Smooth muscle cell (in vitro differentiated cells): ENCODE data around the gene MLST8. TPM values are rescaled to one million over a fixed set of nuclear protein-coding genes. Genes with fewer than 3 reads are reported as not detected.
A peak's percentile ranks its signal among the peaks of the same experiment; 100 is the strongest.

Experiments
- DNase-seq: peaks from one replicate; lab custom pipeline; 2025; ENCODE audit not compliant: unreplicated experiment; lab: John Stamatoyannopoulos, UW
- H2AFZ ChIP-seq: fragments of 200-600 bp; sonication (generic); 2 replicates; pipeline ENCODE4 v1.6.0; 2016; ENCODE audit warnings: antibody characterized with exemption, low read depth, mild to moderate bottlenecking
- H3F3A ChIP-seq: fragments of 200-600 bp; sonication (generic); 2 replicates; pipeline ENCODE4 v1.6.0; 2017; ENCODE audit warnings: antibody characterized with exemption, low read depth
- H3K27ac ChIP-seq: fragments of 200-600 bp; sonication (generic); 2 replicates; pipeline ENCODE4 v1.5.1; 2016; ENCODE audit warnings: low read depth, mild to moderate bottlenecking
- H3K27me3 ChIP-seq: fragments of 200-600 bp; sonication (generic); 2 replicates; pipeline ENCODE4 v1.6.1; 2016; ENCODE audit warnings: low read depth, mild to moderate bottlenecking
- H3K36me3 ChIP-seq: fragments of 200-600 bp; sonication (generic); 2 replicates; pipeline ENCODE4 v1.5.1; 2016; ENCODE audit warnings: low read depth
- H3K4me1 ChIP-seq: fragments of 200-600 bp; sonication (generic); 2 replicates; pipeline ENCODE4 v1.5.1; 2016; ENCODE audit warnings: low read depth
- H3K4me2 ChIP-seq: fragments of 200-600 bp; sonication (generic); 2 replicates; pipeline ENCODE4 v1.6.0; 2016; ENCODE audit warnings: mild to moderate bottlenecking
- H3K4me3 ChIP-seq: fragments of 200-600 bp; sonication (generic); 2 replicates; pipeline ENCODE4 v1.5.1; 2016; ENCODE audit warnings: mild to moderate bottlenecking
- H3K79me2 ChIP-seq: fragments of 200-600 bp; sonication (generic); 2 replicates; pipeline ENCODE4 v1.6.0; 2016; ENCODE audit warnings: low read depth, mild to moderate bottlenecking
- H3K9ac ChIP-seq: fragments of 200-600 bp; sonication (generic); 2 replicates; pipeline ENCODE4 v1.6.0; 2016; ENCODE audit warnings: low read depth
- H3K9me3 ChIP-seq: fragments of 200-600 bp; sonication (generic); replicated peaks from 2 replicates; pipeline ENCODE4 v1.5.1; 2016; ENCODE audit warnings: low read depth
- H4K20me1 ChIP-seq: fragments of 200-600 bp; sonication (generic); 2 replicates; pipeline ENCODE4 v1.6.0; 2016; ENCODE audit warnings: low read depth
- WGBS: methylation state at CpG from one replicate; pipeline ENCODE4 v1.1.7; 2016; ENCODE audit warnings: low lambda C conversion rate; 5-methylcytosine and 5-hydroxymethylcytosine counted together
- polyA plus RNA-seq: library from polyadenylated mRNA; unstranded; fragments of >200 nt; fragmentation: Nextera tagmentation; extraction: Ambion mirVana; gene quantifications from 2 replicates; pipeline ENCODE4 v1.2.1, GENCODE V29; 2016
- total RNA-seq: library from RNA; depleted of rRNA; stranded (reverse); fragments of >200 nt; gene quantifications from 2 replicates; pipeline ENCODE4 v1.2.3, GENCODE V29; 2014
- TF ChIP-seq, protein P1 (sequence below): fragments of 200-600 bp; sonication (generic); IDR thresholded peaks from 2 replicates; pipeline ENCODE4 v1.5.1; 2017; ENCODE audit warnings: borderline replicate concordance, mild to moderate bottlenecking, antibody characterized with exemption; ENCODE audit not compliant: insufficient read depth, poor library complexity, severe bottlenecking

MLST8 gene
- total and polyA plus RNA-seq, 2 experiments from 2014 or later, result 37.2 to 67.0 TPM

DNA sequence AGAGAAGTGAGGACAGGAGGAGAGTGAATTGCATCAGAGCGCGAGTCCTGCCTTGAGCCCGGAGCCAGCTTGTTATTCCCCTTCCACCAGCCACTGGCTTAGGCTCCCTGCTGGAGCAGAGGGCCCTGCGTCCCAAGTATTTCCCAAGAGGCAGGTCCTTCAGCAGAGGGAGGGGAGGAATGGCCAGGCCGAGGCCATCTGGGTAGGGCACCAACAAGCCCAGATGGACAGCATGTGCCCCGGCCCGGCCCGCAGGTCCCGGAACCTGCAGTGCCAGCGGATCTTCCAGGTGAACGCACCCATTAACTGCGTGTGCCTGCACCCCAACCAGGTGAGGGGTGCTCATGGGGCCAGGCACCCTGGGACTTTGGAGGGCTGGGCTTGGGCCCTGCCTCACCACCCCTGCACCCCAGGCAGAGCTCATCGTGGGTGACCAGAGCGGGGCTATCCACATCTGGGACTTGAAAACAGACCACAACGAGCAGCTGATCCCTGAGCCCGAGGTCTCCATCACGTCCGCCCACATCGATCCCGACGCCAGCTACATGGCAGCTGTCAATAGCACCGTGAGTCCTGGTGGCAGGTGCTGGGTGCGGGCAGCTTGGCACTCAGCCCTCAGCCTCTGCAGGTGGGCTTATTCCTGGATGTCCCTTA is 1.7 kb downstream of the MLST8 start:
- 97% methylated on average over 21 of the region's 23 CpGs for WGBS
- H3K9me3 ChIP-seq, result no peaks in the 10 kb centered on the region
- no peaks in the 10 kb centered on the region for H3K36me3 ChIP-seq
- DNase-seq, result no peak
- H3F3A ChIP-seq, result no peaks in the 10 kb centered on the region
- peak overlapping the region; percentile 85 for H3K4me2 ChIP-seq
- H3K4me1 ChIP-seq, result no peaks in the 10 kb centered on the region
- no peaks in the 10 kb centered on the region for H3K27me3 ChIP-seq
- no peak overlapping the region for H3K9ac ChIP-seq
- no peak overlapping the region for H3K4me3 ChIP-seq
- H4K20me1 ChIP-seq, result no peaks in the 10 kb centered on the region
- TF ChIP-seq, protein P1, sequence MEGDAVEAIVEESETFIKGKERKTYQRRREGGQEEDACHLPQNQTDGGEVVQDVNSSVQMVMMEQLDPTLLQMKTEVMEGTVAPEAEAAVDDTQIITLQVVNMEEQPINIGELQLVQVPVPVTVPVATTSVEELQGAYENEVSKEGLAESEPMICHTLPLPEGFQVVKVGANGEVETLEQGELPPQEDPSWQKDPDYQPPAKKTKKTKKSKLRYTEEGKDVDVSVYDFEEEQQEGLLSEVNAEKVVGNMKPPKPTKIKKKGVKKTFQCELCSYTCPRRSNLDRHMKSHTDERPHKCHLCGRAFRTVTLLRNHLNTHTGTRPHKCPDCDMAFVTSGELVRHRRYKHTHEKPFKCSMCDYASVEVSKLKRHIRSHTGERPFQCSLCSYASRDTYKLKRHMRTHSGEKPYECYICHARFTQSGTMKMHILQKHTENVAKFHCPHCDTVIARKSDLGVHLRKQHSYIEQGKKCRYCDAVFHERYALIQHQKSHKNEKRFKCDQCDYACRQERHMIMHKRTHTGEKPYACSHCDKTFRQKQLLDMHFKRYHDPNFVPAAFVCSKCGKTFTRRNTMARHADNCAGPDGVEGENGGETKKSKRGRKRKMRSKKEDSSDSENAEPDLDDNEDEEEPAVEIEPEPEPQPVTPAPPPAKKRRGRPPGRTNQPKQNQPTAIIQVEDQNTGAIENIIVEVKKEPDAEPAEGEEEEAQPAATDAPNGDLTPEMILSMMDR, result no peak
- no peak overlapping the region for H2AFZ ChIP-seq
- peaks cover 7% of the 10 kb centered on the region for H3K79me2 ChIP-seq
- no peak overlapping the region for H3K27ac ChIP-seq

DNA sequence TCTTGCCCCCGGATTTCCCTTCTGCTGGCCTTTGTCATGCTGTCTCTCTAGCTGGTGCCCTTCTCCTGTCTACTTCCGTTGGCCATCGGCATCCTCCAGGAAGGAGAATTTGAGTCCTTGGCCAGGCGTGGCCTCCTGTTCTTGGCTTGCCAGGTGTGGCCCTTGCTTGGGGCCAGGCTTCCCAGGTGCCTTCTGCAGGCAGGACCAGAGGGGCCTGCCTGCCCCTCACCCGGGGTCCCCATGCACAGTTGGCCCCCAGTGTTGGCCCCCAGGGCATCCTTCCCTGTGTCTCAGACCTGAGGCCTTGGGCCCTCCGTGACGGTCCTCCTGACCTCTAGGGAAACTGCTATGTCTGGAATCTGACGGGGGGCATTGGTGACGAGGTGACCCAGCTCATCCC is 2.6 kb downstream of the MLST8 start:
- H3K79me2 ChIP-seq, result peaks cover 11% of the 10 kb centered on the region
- no peaks in the 10 kb centered on the region for H3K27me3 ChIP-seq
- H3K9ac ChIP-seq, result no peak overlapping the region
- H4K20me1 ChIP-seq, result peaks cover 5% of the 10 kb centered on the region
- 97% methylated on average over 9 of the region's 9 CpGs for WGBS
- H3K4me3 ChIP-seq, result no peak overlapping the region
- H3K27ac ChIP-seq, result no peak overlapping the region
- H3K36me3 ChIP-seq, result no peaks in the 10 kb centered on the region
- H3F3A ChIP-seq, result no peaks in the 10 kb centered on the region
- peaks cover 4% of the 10 kb centered on the region for H3K4me1 ChIP-seq
- no peak for DNase-seq
- no peak overlapping the region for H2AFZ ChIP-seq
- H3K4me2 ChIP-seq, result no peak overlapping the region
- no peaks in the 10 kb centered on the region for H3K9me3 ChIP-seq
- TF ChIP-seq, protein P1, result no peak

DNA sequence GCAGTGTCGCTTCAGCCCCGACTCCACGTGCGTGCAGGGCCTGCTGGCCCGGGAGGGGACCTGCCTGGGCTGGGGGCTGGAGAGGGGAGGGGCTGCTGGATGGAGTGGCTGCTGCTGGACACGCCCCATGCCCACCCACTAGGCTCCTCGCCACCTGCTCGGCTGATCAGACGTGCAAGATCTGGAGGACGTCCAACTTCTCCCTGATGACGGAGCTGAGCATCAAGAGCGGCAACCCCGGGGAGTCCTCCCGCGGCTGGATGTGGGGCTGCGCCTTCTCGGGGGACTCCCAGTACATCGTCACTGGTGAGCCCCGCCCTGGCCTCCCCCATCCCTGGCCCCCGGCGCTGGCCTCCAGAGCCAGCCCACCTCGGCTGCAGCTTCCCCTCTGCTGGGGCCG is 3.1 kb downstream of the MLST8 start:
- peaks cover 10% of the 10 kb centered on the region for H4K20me1 ChIP-seq
- H3K4me2 ChIP-seq, result no peak overlapping the region
- H2AFZ ChIP-seq, result no peak overlapping the region
- H3K4me1 ChIP-seq, result peaks cover 9% of the 10 kb centered on the region
- WGBS, result 95% methylated on average over 19 of the region's 23 CpGs
- H3K27ac ChIP-seq, result no peak overlapping the region
- H3K36me3 ChIP-seq, result no peaks in the 10 kb centered on the region
- H3K27me3 ChIP-seq, result no peaks in the 10 kb centered on the region
- peaks cover 15% of the 10 kb centered on the region for H3K79me2 ChIP-seq
- no peaks in the 10 kb centered on the region for H3K9me3 ChIP-seq
- no peak overlapping the region for H3K4me3 ChIP-seq
- no peaks in the 10 kb centered on the region for H3F3A ChIP-seq
- no peak for DNase-seq
- TF ChIP-seq, protein P1, result no peak
- H3K9ac ChIP-seq, result no peak overlapping the region

DNA sequence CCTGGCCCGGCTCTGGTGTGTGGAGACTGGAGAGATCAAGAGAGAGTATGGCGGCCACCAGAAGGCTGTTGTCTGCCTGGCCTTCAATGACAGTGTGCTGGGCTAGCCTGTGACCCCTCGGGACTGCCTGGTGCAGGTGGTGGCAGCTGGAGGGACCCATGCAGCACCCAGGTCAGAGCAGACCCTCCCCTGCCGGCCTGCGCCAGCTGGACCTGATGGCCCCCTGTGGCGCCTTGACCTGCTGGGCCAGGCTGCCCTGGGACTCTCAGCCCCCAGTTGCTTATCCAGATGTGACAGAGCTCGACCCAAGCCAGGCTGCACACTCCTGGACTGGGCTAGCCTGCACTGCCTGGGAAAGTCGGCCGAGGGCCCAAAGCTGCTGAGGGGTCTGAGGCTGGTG is 3.5 kb downstream of the MLST8 start:
- no peak for DNase-seq
- H3F3A ChIP-seq, result no peaks in the 10 kb centered on the region
- H2AFZ ChIP-seq, result no peak overlapping the region
- TF ChIP-seq, protein P1, result no peak
- no peak overlapping the region for H3K4me2 ChIP-seq
- no peaks in the 10 kb centered on the region for H3K36me3 ChIP-seq
- peaks cover 14% of the 10 kb centered on the region for H4K20me1 ChIP-seq
- H3K27me3 ChIP-seq, result no peaks in the 10 kb centered on the region
- no peak overlapping the region for H3K4me3 ChIP-seq
- no peak overlapping the region for H3K9ac ChIP-seq
- H3K4me1 ChIP-seq, result peaks cover 13% of the 10 kb centered on the region
- H3K79me2 ChIP-seq, result peaks cover 20% of the 10 kb centered on the region
- H3K27ac ChIP-seq, result no peak overlapping the region
- no peaks in the 10 kb centered on the region for H3K9me3 ChIP-seq
- WGBS, result 95% methylated on average over 9 of the region's 9 CpGs
